Liver (tissue), 9 donors: ENCODE results near the gene OPHN1. TPM values are rescaled to one million over a fixed set of nuclear protein-coding genes. Genes with fewer than 3 reads are reported as not detected.

Experiments
- DNase-seq: peaks from one replicate; pipeline ENCODE4 v3.0.0-alpha.2; 2017; ENCODE audit warnings: low spot score
- H3K27ac ChIP-seq, 2 donors: one replicate each; pipeline ENCODE4 v1.7.0; 2013; ENCODE audit warnings: inconsistent platforms in 2 of 2, low read length in 2 of 2, control low read depth in 1 of 2, low read depth in 1 of 2, mild to moderate bottlenecking in 1 of 2
- H3K27me3 ChIP-seq, 4 donors: one replicate each; pipeline versions ENCODE4 v1.6.1 to v1.7.0; 2013; ENCODE audit warnings: low read length in 3 of 4, inconsistent platforms in 1 of 4, mild to moderate bottlenecking in 1 of 4, moderate library complexity in 1 of 4; ENCODE audit not compliant: control insufficient read depth in 4 of 4, insufficient read depth in 4 of 4
- H3K36me3 ChIP-seq, 4 donors: one replicate each; pipeline versions ENCODE4 v1.6.1 to v1.7.0; 2013; ENCODE audit warnings: low read length in 3 of 4, mild to moderate bottlenecking in 3 of 4, low read depth in 1 of 4, moderate library complexity in 1 of 4; ENCODE audit not compliant: control insufficient read depth in 4 of 4, insufficient read depth in 3 of 4
- H3K4me1 ChIP-seq, 4 donors: one replicate each; pipeline versions ENCODE4 v1.6.1 to v1.7.0; 2013; ENCODE audit warnings: low read length in 3 of 4, mild to moderate bottlenecking in 3 of 4, moderate library complexity in 1 of 4; ENCODE audit not compliant: control insufficient read depth in 4 of 4, insufficient read depth in 4 of 4
- H3K4me3 ChIP-seq, 3 donors: one replicate each; pipeline versions ENCODE4 v1.6.1 to v1.7.0; 2013; ENCODE audit warnings: low read length in 3 of 3, control low read depth in 1 of 3, low read depth in 1 of 3, mild to moderate bottlenecking in 1 of 3
- H3K9ac ChIP-seq, 2 donors: one replicate each; pipeline ENCODE4 v1.7.0; 2013; ENCODE audit warnings: low read length in 2 of 2, mild to moderate bottlenecking in 2 of 2, moderate library complexity in 2 of 2, control low read depth in 1 of 2, low read depth in 1 of 2
- H3K9me3 ChIP-seq, 4 donors: one replicate each; pipeline versions ENCODE4 v1.6.1 to v1.7.0; 2013; ENCODE audit warnings: low read length in 3 of 4; ENCODE audit not compliant: control insufficient read depth in 4 of 4
- ATF3 ChIP-seq: IDR thresholded peaks from 2 replicates; pipeline ENCODE4 v1.6.1; 2016; ENCODE audit warnings: antibody characterized with exemption
- CTCF ChIP-seq: fragments of 150-350 bp; IDR thresholded peaks from 2 replicates; pipeline ENCODE4 v1.5.1; 2017; ENCODE audit warnings: improper control_type of control experiment, low read depth, low read length; ENCODE audit not compliant: missing input control
- EGR1 ChIP-seq, 2 donors: IDR thresholded peaks; 2 replicates each; pipeline ENCODE4 v1.6.1; 2016 to 2018; ENCODE audit warnings: antibody characterized with exemption in 2 of 2, low read depth in 2 of 2
- FOXA1 ChIP-seq: IDR thresholded peaks from 2 replicates; pipeline ENCODE4 v1.6.1; 2016; ENCODE audit warnings: antibody characterized with exemption
- FOXA2 ChIP-seq: IDR thresholded peaks from 2 replicates; pipeline ENCODE4 v1.6.1; 2016; ENCODE audit warnings: antibody characterized with exemption
- GABPA ChIP-seq, 2 donors: IDR thresholded peaks in 1 of 2; conservative IDR thresholded peaks in 1 of 2; 2 replicates each; pipeline ENCODE4 v1.6.1; 2016; ENCODE audit warnings: antibody characterized with exemption in 2 of 2, mild to moderate bottlenecking in 1 of 2, moderate library complexity in 1 of 2
- HNF4A ChIP-seq, 2 donors: conservative IDR thresholded peaks; 2 replicates each; pipeline ENCODE4 v1.6.1; 2016; ENCODE audit warnings: antibody characterized with exemption in 2 of 2, mild to moderate bottlenecking in 2 of 2
- HNF4G ChIP-seq: IDR thresholded peaks from 2 replicates; pipeline ENCODE4 v1.6.1; 2016; ENCODE audit warnings: antibody characterized with exemption
- JUND ChIP-seq, 2 donors: IDR thresholded peaks; 2 replicates each; pipeline ENCODE4 v1.6.1; 2016; ENCODE audit warnings: antibody characterized with exemption in 2 of 2
- MAX ChIP-seq: IDR thresholded peaks from 2 replicates; pipeline ENCODE4 v1.6.1; 2016; ENCODE audit warnings: antibody characterized with exemption
- NR2F2 ChIP-seq: IDR thresholded peaks from 2 replicates; pipeline ENCODE4 v1.6.1; 2016; ENCODE audit warnings: antibody characterized with exemption
- RAD21 ChIP-seq, 2 donors: IDR thresholded peaks; 2 replicates each; pipeline ENCODE4 v1.6.1; 2016; ENCODE audit warnings: antibody characterized with exemption in 2 of 2, mild to moderate bottlenecking in 2 of 2
- REST ChIP-seq: IDR thresholded peaks from 2 replicates; pipeline ENCODE4 v1.6.1; 2016; ENCODE audit warnings: antibody characterized with exemption, mild to moderate bottlenecking
- RXRA ChIP-seq, 2 donors: IDR thresholded peaks; 2 replicates each; pipeline ENCODE4 v1.6.1; 2017 to 2018; ENCODE audit warnings: antibody characterized with exemption in 2 of 2, mild to moderate bottlenecking in 1 of 2
- SP1 ChIP-seq: IDR thresholded peaks from 2 replicates; pipeline ENCODE4 v1.6.1; 2018; ENCODE audit warnings: antibody characterized with exemption, mild to moderate bottlenecking
- TAF1 ChIP-seq: conservative IDR thresholded peaks from 2 replicates; pipeline ENCODE4 v1.6.1; 2016; ENCODE audit warnings: antibody characterized with exemption, mild to moderate bottlenecking
- YY1 ChIP-seq: IDR thresholded peaks from 2 replicates; pipeline ENCODE4 v1.6.1; 2016; ENCODE audit warnings: antibody characterized with exemption, mild to moderate bottlenecking
- ZBTB33 ChIP-seq: IDR thresholded peaks from 2 replicates; pipeline ENCODE4 v1.6.1; 2016; ENCODE audit warnings: antibody characterized with exemption
- WGBS: extraction: QIAGEN DNeasy Blood & Tissue Kit; methylation state at CpG from one replicate; pipeline ENCODE4 v1.1.7; 2013; 5-methylcytosine and 5-hydroxymethylcytosine counted together
- polyA plus RNA-seq, 2 donors: library from polyadenylated mRNA; stranded (reverse) in 1 of 2; unstranded in 1 of 2; fragments of 200-250 nt in 1 of 2; fragments of >200 nt in 1 of 2; fragmentation: Nextera tagmentation in 1 of 2; extraction: Ambion mirVana in 1 of 2; gene quantifications; one replicate each; pipeline versions ENCODE4 v1.2.1 to v1.2.3, GENCODE V29; 2013 to 2015
- total RNA-seq, 2 donors: library from RNA; depleted of rRNA; stranded (reverse); fragments of >200 nt; gene quantifications; one replicate each; pipeline ENCODE4 v1.2.3, GENCODE V29; 2014
- donor health status: healthy.
- donor health status: healthy.
- donor health status: healthy.
- donor health status: healthy.
- donor health status: healthy.

The OPHN1 gene
- total and polyA plus RNA-seq, 4 donors, result 0.17 to 1.2 (median 0.60) TPM

GRCh38 chrX:68440442-68440841 lies 7.1 kb upstream of the OPHN1 start (continued):
- no peak for TF ChIP-seq MAX

- TF ChIP-seq TAF1 (no peak), SP1 (no peak), FOXA2 (no peak), CTCF (no peak), YY1 (no peak), JUND (IDR thresholded peaks at IDR 0.05) (no peak), RXRA (IDR thresholded peaks at IDR 0.05) (no peak), NR2F2 (no peak), RAD21 (IDR thresholded peaks at IDR 0.05) (no peak), MAX (no peak), HNF4A (conservative IDR thresholded peaks at IDR 0.05) (no peak), ZBTB33 (no peak), HNF4G (no peak), ATF3 (no peak), FOXA1 (no peak), GABPA (IDR thresholded peaks at IDR 0.05 in 1 of 2, conservative IDR thresholded peaks at IDR 0.05 in 1 of 2) (no peak), REST (no peak), EGR1 (IDR thresholded peaks at IDR 0.05; ENCODE audit: low read depth in 2 of 2) (no peak)
- Histone ChIP-seq H3K4me1 (peaks cover 0 to 4% (median 0%) of the 10 kb centered on the region in 4 donors), H3K27ac (no peak overlapping the region), H3K4me3 (no peak overlapping the region), H3K9ac (no peak overlapping the region), H3K9me3 (no peaks in the 10 kb centered on the region), H3K27me3 (no peaks in the 10 kb centered on the region), H3K36me3 (no peaks in the 10 kb centered on the region)
- DNase-seq, result no peak
- WGBS, result 95% methylated on average over 4 of the region's 4 CpGs
Measured at GRCh38 chrX:68439341-68439740, 6.0 kb upstream of the OPHN1 start.
